Urothelium cell line (cell line): Measurements from ENCODE around the gene GRK5.

Source experiments
- DNase-seq: peaks from one replicate; pipeline ENCODE4 v3.0.0; 2011; ENCODE audit warnings: low spot score, mixed read lengths
- FAIRE-seq: peaks from 2 replicates; lab custom pipeline; 2011; peaks lifted over from hg19 to GRCh38; lab: Jason Lieb, UNC

The GRK5 gene

DNA sequence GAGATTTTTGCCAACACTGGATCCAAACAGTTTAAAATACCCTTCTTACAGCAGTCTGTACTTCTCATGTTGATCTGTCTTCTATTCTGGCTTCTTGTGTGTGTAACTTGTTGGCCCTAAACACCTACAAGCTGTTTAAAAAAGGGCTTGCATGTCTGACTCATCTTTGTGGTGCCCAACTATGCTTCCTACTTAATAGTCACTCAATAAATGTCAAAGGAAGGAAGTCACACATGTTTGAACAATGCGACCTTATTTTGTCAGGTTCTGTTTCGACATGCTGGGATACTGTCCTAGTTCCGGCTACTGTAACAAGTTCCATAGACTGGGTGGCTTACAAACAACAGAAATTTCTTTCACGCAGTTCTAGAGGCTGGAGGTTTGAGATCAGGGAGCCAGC lies 9.4 kb upstream of the GRK5 start:
- FAIRE-seq (no peak), DNase-seq (peak; percentile 33)

DNA sequence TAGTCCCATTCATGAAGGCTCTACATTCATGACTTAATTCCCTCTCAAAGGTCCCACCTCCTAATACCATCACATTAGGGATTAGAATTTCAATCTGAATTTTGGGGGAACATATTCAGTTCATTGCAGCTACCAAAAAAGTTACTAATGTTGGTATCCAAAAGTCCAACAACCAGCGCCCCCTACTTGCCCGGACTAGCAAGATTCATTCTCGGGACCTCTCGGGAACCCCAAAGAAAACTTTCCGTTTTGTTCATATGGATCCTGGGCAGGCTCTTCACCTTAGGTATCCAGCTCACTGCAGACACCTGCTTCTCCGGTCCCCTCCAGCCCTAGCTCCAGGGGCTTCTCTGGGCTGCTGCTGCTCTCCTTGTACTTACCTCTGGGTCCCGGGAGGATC lies 8.9 kb upstream of the GRK5 start:
- no peak for FAIRE-seq

DNA sequence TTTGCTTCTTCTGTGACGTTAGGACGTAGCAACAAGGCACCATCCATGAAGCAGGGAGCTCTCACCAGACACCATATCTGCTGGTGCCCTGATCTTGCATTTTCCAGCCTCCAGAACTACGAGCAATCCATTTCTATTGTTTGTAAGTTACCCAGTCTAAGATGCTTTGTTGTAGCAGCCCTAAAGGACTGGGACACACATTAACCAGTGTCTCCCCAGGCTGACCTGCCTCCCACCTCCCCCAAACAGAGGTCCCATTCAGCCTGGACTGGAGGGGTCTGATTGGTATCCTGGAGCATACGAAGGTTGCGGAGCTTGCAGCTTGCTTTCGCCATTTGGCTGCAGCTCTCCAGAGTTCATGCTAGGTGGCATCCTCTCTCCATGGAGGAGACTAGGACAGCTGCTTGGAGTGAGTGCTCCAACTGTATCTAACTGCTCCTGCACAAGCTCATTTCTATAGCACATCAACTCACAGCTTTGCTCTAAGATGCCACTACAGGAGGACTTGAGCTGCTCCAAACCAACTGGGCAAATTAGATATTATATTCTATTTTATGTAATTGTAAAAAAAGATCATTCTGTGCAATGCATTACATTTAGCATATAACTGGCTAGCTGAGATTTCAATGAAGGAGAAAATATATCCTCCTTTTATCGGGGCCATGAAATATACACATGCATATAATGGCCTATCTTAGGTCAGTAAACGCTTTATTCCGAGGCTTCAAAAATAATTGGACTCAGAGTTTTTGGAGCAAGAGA lies 8.0 kb upstream of the GRK5 start:
- DNase-seq (peak; percentile 63), FAIRE-seq (no peak)

More for the DNA sequence above, 8.9 kb upstream of the GRK5 start:
- no peak for DNase-seq

DNA sequence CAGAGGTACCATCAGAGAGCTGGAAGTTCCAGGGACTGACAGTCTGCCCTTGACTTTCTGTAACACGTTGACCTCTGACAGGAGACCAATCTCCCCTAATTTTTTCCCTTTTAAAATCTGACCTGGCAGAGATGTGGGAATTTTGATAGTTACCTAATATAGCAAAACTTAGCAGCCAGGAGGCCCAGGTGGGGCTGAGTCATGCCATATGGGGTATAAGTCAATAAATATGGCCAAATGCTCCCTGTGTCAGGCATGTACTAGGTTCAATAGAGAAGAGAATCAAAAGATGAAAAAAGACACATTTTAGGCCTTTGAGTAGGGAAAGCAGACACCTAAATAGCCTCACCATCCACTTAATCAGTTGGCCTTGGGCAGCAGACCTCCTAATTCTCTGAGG lies 6.1 kb upstream of the GRK5 start:
- DNase-seq (no peak), FAIRE-seq (no peak)

DNA sequence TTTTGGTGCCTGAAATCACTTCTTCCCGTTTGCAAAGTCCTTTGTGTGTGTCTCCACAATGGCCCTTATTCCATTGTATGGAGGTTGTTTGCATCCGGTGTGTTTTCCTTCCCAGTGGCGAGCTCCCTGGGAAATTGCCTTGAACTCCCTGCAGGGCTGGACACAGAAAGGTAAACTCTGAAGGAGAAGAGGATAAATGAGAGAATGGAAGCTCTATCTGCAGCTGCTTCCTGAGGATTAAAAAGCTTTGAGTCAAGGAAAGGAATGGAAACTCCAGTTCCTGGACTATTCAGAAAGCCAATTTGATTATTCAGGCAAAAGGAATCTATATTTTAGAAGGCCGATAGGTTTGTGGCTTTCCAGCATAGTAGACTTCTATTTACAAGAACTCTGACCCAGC lies 4.4 kb upstream of the GRK5 start:
- no peak for DNase-seq

DNA sequence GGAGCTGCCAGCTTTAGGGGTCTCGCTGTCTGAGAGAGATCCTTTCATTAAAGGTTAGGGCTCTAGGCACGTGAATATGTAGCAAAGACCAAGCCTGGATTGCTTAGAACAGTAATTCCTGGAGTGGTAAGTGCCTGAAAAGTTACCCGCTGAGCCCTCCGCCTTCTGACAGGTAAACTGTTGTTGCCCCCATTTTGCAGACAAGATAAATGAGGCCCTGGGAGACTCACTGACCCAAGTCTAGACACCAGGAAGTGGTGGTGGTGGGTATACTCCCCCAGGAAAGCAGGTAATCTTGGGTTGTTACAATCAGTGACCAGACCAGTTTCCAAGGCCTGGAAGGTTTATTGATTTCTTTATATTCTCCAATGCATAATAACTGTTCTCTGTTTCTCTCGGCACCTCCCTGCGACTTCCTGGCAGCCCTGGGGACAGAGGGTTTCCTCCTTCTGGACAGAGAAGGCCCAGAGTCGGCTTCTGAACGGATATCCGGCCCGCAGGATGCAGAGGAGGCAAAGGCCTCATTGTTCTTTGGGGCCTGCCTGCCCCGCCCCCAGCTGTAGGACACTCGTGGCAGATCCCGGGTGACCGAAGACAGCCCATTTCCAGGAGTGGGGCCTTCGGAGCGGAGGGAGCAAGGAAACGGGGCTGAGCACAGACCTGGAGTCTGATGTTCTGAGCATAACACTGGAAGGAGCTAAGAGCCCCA lies 1.3 kb upstream of the GRK5 start:
- FAIRE-seq: no peak
- DNase-seq: peak; percentile 51

More for the DNA sequence above, 4.4 kb upstream of the GRK5 start:
- FAIRE-seq: no peak

DNA sequence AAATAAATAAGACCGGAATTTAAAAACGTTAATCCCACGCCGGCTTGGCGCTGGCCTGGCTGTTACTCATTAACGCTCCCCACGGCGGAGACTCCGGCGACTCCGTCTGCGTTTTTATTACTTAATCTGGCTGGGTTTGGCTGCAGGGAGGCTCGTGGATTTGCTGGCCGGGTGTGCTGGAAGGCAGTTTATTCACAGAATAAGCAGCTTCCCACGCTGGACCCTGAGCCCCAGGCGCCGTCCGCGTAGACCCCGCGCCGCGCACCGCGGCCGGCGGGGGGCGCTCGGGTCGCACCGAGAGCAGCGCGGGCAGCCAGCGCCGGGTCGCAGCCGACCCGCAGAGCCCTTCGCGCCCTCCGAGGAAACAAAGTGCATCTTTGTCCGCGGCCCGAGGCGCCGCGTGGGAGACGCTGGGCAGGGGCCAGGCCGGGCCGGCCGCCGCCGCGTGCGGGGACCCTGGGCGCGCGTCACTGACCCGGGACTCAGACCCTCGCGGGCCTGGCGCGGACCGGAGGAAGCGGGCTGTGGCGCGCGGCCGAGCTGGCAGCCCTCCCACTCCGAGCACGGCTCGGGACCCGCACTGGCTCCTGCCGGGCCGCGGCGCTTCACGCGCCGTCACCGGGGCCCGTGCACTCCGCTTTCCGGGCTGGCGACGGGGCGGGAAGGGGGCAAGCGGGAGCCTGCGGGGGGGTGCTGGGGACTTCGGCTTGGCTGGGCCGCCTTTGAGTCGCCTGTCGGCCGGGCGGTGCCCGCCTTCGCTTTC lies 587 bp upstream of the GRK5 start:
- FAIRE-seq (no peak), DNase-seq (peak; percentile 76)

DNA sequence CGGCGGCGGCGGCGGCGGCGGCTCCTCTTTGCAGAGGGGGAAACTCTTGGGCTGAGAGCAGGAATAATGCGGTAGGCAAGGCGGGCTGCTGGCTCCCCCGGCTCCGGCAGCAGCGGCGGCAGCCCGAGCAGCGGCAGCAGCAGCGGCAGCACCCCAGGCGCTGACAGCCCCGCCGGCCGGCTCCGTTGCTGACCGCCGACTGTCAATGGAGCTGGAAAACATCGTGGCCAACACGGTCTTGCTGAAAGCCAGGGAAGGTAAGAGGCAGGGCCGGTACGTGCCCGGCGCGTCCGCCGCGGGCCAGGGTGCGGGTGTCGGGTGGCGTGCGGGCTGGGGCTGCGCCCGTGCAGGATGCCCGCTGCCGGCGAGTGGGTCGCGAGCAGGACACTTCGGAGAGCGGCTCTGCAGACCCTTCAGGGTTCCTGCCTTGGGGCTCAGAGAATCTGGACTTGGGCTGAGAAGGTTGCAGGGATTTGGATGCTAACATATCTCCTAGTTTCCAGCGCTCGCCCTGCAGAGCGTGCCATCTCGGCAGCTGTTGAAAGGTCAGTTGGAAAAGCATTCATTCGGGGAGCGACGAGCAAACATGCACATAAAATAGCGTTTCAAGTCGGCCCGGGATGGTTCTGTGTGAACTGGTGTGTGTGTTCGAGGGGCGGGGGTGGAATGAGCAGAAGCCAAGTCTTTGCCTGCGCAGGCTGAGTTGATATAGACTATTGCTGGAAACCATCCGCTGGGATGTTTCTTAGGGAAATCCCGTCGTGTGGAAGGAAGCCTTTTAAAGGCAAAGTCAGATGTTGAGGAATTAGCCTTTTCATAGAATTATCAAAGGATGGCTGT lies 562 bp downstream of the GRK5 start:
- peak; percentile 9 for FAIRE-seq
- DNase-seq: no peak

- DNase-seq (no peak), FAIRE-seq (no peak)
Observed at GRCh38 chr10:119208553-119208940, 1.2 kb downstream of the GRK5 start.

DNA sequence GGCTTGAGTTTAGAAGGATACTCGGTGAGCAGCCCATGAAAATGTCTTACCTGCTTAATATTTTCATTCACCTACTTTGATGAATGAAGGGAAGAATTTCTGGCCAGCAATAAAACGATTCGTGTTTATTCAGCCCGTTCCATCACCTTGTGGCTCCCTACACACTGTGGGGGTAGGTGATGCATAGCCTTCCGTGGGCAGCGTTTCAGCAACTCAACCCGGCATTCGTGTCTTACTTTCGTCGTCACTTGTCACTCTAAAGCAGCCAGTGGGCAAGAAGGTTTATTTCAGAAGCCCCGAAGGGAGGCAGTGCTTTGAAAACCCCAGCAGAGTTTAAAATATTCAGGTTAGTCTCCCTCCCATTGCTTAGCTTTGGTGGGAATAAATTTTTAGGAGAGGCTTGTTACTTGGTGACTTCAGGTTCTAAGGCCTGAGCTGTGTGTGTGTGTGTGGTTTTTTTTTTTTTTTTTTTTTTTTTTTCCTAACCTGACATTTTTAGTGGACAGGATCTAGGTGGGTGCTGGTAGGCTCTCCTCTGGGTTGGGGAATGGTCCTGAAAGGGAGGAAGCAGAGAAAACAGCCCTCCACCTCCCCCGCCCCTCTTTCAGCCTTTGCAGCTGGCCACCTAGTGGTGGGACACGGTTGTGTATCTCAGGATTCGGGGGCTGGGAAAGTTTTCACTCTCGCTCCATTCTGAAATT lies 1.8 kb downstream of the GRK5 start:
- DNase-seq: peak; percentile 60
- FAIRE-seq: no peak

DNA sequence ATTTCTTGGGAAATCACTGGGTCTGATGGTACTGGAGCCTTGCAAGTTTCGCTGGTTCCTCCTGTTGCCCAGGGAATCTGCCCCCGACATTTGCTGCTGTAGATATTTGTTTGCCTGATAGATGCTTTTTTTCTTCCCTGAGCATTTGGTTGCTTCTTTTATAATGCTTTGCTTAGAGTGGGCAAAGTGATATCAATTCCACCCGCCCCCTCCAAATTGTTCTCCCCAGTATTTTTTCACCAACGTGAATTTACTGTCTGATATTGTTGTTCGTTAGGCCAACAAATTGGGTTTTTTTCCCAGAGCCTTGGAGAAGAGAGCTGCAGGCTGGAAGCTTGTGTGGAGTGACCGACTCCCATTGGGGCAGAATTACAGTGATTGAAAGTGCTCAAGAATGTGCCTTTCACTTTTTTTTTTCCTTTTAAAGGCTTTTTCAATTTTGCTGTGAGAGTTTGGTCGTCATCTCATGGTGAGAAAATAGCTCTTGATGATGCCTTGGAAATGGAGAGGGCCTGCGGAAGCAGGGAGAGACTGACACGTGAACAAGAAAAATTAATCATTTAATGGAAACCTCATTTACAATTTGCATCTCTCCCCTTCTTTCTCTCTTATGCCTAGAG lies 2.5 kb downstream of the GRK5 start:
- DNase-seq: no peak
- no peak for FAIRE-seq

- no peak for FAIRE-seq
- DNase-seq: no peak
Observed at GRCh38 chr10:119210633-119211032, 3.3 kb downstream of the GRK5 start.

DNA sequence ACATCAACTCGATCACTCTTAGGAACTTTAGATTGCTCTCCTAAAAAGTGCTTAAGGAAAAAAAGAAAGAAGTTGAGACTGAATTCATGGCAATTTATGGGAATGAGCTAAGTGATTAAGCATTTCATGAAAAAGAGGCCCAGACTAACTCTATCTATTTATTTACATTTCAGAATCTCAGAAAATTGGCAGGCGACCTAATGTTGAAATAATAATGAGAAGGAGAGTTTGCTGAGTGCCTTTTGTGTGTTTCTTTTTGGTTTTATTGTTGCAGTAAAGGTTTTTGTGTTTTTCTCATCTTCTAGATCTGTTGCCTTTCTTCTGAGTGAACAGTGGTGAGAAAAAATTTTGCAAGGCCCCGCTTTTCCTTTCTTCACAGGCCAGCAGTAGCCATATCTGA lies 3.8 kb downstream of the GRK5 start:
- FAIRE-seq: no peak

DNA sequence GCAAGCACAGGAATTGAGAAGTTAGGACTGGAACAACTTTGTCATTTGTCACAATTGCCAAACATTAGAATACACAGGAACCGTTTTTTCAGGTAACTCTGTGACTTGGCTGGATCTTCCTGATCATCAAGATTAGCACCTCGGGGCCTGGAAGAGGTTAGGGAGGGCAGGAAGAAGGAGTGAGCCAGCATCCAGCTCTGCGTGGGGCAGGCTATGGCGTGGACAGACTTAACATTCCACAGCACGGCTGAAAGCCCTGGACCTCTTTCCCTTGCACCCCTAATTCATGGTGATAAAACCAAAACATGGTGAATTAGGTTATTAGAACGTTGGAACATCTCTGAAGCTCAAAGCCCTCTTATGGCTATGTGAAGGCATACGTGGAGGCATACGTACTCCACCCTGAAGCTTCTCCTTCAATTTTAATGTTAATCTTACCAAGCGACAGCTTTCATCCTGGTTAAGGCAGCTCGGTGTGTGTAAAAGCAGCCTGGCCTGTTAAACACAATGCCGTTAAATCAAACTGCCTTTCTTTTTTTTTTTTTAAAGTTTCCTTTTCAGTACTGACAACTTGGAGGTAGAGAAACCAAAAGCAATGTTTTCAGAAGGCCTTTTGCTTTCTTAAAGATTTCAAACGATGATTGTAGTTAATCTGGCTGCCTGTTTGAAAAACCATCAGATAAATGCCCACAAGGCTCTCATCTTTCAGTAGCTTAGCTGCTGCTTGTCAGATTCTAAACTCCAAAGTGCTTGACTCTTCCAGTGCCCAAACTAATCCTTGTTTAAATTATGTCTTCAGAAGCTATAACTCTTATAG lies 4.5 kb downstream of the GRK5 start:
- FAIRE-seq (no peak), DNase-seq (no peak)

More for the DNA sequence above, 3.8 kb downstream of the GRK5 start:
- no peak for DNase-seq

- DNase-seq (no peak), FAIRE-seq (no peak)
Observed at GRCh38 chr10:119215371-119215770, 8.0 kb downstream of the GRK5 start.

DNA sequence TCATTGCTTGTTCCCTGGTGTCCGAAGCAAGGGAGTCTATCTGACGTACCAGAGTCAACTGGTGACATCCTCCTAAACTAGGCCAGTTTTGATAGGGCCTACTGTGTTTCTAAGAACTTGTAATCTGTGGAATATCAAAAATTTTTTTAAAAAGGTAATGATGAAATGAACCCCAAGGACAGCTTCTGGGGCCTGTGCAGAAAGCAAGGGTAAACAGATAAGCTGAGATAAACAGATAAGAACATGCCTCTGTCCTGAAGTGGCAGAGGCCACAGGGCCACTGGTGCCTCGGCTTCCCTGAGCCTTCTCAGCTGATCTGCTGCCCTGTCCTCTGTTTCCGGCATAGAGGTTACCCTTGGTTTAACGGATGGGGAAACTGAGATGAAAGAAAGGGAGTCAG lies 8.8 kb downstream of the GRK5 start:
- DNase-seq (no peak), FAIRE-seq (no peak)

- no peak for DNase-seq
- FAIRE-seq: no peak
Observed at GRCh38 chr10:119217401-119217800, 10.0 kb downstream of the GRK5 start.

- FAIRE-seq (no peak), DNase-seq (no peak)
Observed at GRCh38 chr10:119217991-119218490, 10.7 kb downstream of the GRK5 start.

DNA sequence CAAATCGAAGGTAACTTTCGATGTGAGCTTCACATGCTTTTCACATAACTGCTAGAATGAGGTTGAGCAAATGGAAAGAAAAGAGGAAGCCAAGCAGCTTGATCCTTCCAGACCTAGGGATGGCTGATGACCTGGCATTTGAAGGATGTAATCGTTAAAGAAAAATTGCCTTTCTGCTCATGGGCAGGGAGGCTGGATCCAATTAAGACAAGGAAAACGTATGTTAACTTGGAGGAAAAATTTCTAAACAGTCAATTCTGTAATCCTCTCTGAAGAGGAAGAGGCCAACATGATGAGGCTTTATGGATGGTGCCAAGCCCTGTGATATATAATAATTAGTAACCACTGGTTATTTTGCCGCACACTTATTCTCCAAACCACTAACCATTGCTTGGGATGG lies 12.5 kb downstream of the GRK5 start:
- FAIRE-seq: no peak
- no peak for DNase-seq
